Right ventricle myocardium inferior (tissue), 1 donor: ENCODE data around the gene NPAS4. TPM values are rescaled to one million over a fixed set of nuclear protein-coding genes. Genes with fewer than 3 reads are reported as not detected.
A peak's percentile ranks its signal among the peaks of the same experiment; 100 is the strongest.
"Not testable (repeated sequence)": the region's sequence is repeated elsewhere in the genome, so short reads cannot be mapped to it uniquely, and the experiment has no call there.

ENCODE experiments used
- ATAC-seq: fragments of 200-7000 bp; cut with Tn5 transposase; one replicate; pipeline ENCODE4 v1.9.1; 2020; ENCODE audit warnings: mild to moderate bottlenecking, moderate library complexity
- DNase-seq: peaks from one replicate; pipeline ENCODE4 v3.0.0; 2021; ENCODE audit errors: missing footprints
- intact Hi-C: fragments of 100-400 bp; cut with DNase I; formaldehyde crosslinking; loops from one replicate; pipeline ENCODE4 v1.11.0; 2022
- long read RNA-seq: library from polyadenylated mRNA; unstranded; transcript quantifications from one replicate; pipeline ENCODE4 v2.0.0, GENCODE V29; 2021
- total RNA-seq: library from RNA; stranded (reverse); fragmentation: NEBNext Ultra II Directional; extraction: Animal tissue kit (Norgen Biotek cat#: 25700); gene quantifications from one replicate; pipeline ENCODE4 v1.2.1, GENCODE V29; 2021
- donor health status: DM: no; HTN: yes; CAD: no; lungs with severe emphysema.

The NPAS4 gene
- total RNA-seq = not detected
- long read RNA-seq = 0 reads

GRCh38 chr11:66420671-66421476 lies at the start of gene NPAS4:
TSS of gene NPAS4 (plus strand) at chr11:66421035. CDS start at chr11:66421180, 145 bp downstream.
- intact Hi-C loops = no loop called here
- DNase-seq (no peak), ATAC-seq (no peak)

DNA sequence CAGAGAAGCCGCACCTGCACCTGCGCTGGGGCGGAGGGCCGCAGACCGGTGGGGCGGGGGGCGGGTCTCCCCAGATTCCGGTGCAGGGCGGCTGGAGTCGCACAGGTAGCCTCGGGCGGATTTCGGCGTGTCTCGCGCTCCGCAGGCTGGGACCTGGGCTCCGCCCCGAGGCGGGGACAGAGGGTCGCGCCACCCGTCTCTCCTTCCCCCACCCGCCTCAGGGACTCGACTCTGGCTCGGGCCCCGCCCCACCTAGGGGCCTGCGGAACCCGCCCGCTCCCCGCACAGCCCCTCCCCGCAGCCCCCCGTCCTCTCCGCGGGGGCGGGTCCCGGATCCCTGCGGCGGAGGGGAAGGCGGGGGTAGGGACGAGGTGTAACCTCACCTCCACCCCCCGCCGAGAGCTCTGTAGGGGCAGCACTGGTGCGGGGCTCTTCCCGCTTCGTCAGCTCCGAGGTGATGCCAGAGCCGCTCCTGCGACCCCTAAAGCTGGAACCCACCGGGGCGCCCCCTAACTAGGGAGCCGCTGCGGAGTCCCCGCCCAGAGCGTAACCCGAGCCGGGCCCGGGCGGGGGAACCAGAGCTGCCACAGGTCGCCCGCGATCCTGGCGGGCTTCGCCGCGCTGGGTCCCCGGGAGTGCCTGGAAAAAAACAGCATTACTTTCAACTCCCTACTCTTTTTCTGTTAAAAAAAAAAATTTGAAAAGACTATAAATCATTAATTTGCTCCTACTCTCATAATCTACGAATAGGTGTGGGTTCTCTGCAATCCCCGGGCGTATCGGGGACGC lies 49.0 kb upstream of the NPAS4 start, which contains the start of gene SLC29A2:
Gene SLC29A2, minus strand, starts transcription at position 134 of the 789 bp plus-strand sequence. CDS start 169 bp downstream, outside the sequence.
- DNase-seq = peak; percentile 76
- ATAC-seq = peak; percentile 82
- intact Hi-C loops = loop anchor here (2.0 kb wide), 1 partner anchor 23 kb away; no protein-coding TSS in a partner anchor

DNA sequence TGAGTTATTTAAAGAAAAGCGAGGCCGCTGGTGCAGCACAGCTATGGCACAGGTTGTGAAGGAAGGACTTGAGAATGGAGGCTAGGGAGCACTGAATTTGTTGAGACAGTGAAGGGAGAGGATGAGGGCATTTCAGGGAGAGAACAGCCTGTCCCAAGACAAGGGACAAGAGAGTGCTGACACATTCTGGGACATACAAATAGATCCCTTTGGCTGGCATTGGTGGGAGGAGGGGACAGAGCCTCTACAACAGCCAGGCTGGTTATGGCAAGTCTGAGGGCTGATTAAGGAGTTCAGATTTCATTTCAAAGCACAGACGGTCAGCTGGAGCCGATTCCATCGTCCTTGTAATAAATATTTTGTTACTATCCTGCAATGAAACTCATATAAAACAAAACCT lies 47.6 kb upstream of the NPAS4 start:
- DNase-seq = no peak
- peak; percentile 73 for ATAC-seq
- intact Hi-C loops = no loop called here

DNA sequence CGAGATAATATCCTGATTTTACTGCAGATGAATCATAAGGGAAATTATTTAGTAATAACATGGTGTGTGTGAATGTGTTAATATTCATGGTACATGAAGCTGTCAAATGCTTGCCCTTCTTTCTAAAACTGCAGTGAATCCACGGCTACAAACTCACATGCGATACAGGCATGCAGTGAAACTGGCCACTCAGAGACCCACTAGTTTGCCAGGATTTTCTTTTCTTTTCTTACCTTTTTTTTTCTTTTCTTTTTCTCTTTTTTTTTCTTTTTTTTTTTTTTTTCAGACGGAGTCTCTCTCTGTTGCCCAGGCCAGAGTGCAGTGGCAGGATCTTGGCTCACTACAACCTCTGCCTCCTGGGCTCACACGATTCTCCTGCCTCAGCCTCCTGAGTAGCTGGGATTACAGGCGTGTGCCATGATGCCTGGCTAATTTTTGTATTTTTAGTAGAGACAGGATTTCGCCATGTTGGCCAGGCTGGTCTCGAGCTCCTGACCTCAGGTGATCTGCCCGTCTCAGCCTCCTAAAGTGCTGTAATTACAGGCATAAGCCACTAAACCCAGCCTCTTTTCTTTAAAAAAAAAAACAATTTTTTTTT lies 47.0 kb upstream of the NPAS4 start:
- DNase-seq, ATAC-seq, intact Hi-C loops: not testable (repeated sequence)

GRCh38 chr11:66380264-66380663 lies 40.6 kb upstream of the NPAS4 start:
- DNase-seq, ATAC-seq, intact Hi-C loops: not testable (repeated sequence)

- intact Hi-C loops, DNase-seq, ATAC-seq: not testable (repeated sequence)
Measured at GRCh38 chr11:66384316-66384715, 36.5 kb upstream of the NPAS4 start.

DNA sequence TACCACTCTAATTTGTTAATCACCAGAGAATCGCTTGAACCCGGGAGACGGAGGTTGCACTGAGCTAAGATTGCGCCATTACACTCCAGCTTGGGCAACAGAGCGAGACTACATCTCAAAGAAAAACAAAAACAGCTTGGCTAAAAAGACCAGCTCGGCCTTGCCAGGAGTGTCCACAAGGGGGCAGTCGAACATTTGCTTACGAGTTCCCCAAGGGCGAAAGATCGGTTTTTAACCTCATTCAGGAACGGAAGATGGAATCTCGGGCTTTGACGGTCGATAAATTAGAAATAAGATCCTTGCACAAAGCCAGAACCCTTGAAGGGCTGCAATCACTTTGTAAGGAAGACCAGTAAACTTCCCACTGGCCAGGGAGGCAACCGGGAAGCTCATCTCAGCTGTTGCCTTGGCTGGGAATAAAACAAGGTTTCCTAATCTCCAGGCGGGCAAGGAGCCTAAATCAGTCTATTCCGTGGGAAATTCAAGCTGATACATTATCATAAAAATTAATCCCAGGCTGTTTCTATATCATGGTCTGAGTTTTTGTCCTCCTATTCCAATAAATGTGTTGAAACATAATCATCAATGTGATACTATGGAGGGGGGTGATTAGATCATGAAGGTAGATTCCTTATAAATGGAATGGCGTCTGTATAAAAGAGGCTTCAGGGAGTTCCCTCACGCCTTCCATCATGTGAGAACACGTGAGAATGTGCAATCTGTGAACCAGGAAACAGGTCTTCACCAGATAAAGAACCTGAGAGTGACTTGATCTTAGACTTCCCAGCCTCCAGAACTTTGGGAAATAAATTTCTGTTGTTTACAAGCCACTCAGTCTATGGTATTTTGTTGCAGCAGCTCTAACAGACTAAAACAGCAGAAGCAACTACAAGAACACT lies 34.4 kb upstream of the NPAS4 start:
- intact Hi-C loops = loop anchor here (5.0 kb wide), 1 partner anchor 39 kb away; the partner anchor contains the start of genes B4GAT1 and BRMS1
- ATAC-seq (peak; percentile 83), DNase-seq (peak; percentile 79)

- intact Hi-C loops = loop anchor here (1.0 to 5.0 kb wide), 2 partner anchors 42 to 77 kb away; partner anchors contain the start of genes B4GAT1 and BRMS1
- peak; percentile 56 for ATAC-seq
- no peak for DNase-seq
Measured at GRCh38 chr11:66388780-66389386, 32.0 kb upstream of the NPAS4 start.

DNA sequence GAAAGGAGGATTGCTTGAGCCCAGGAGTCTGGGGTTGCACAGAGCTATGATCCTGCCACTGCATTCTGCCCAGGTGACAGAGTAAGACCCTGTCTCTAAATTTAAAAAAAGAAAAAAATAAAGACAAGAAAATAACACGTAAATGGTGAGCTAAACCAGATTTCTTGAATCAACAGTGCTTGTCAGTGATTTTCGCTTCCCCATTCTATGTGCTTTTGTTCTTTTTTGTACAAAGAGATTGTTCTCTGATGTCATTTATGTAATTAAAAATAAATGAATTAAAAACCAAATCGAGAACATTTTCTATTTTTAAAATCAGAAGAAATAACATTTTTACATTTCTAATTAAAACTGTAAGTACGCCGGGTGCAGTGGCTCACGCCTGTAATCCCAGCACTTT lies 29.5 kb upstream of the NPAS4 start:
- ATAC-seq = no peak
- no peak for DNase-seq
- intact Hi-C loops = no loop called here

- intact Hi-C loops = no loop called here
- no peak for ATAC-seq
- DNase-seq = no peak
Measured at GRCh38 chr11:66393954-66394353, 26.9 kb upstream of the NPAS4 start.

DNA sequence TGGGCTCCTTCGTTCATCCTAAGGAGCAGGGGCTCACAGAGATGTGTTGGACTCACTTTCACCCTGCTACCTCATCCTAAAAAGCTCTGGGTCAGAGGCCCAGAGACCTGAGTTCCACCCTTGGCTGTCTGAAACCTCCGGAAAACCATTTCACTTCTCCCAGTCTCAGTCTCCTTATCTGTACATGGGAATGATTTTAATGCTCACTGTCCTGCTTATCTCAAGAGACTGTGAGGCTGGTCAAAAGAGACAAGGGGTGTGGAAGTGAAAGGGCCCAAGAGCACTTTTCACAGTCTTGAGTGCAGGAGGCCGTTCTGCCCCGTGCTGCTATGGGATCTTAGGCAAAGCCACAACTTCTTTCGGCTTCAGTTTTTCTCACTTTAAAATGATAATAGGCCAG lies 13.2 kb upstream of the NPAS4 start:
- no peak for DNase-seq
- intact Hi-C loops = loop anchor here (1.0 to 5.0 kb wide), 3 partner anchors 23 to 425 kb away; no protein-coding TSS in a partner anchor
- no peak for ATAC-seq

- intact Hi-C loops = loop anchor here (1.0 to 5.0 kb wide), 3 partner anchors 22 to 424 kb away; no protein-coding TSS in a partner anchor
- peak; percentile 94 for DNase-seq
- peak; percentile 92 for ATAC-seq
Measured at GRCh38 chr11:66408488-66409214, 12.2 kb upstream of the NPAS4 start.

DNA sequence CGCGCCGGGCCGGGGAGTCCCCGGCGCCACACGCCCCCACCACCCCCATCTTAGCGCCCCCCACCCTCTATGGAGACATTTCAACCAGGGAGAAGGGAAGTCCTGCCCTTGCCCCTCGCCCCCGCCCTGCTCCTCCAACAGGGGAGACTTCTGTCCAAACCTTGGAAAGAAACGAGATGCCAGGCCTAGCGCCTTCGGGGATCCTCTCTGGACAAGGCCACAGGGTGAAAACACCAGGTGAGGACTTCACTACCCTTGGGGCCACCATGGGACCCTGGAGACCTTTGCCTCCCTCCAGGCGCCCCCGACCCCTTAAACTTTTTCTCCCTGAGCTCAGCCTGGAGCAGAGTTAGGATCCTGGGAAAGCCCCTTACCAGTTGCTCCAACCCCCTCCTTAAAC lies 11.6 kb upstream of the NPAS4 start:
- ATAC-seq = no peak
- no peak for DNase-seq
- intact Hi-C loops = loop anchor here (5.0 kb wide), 1 partner anchor 423 kb away; no protein-coding TSS in a partner anchor

DNA sequence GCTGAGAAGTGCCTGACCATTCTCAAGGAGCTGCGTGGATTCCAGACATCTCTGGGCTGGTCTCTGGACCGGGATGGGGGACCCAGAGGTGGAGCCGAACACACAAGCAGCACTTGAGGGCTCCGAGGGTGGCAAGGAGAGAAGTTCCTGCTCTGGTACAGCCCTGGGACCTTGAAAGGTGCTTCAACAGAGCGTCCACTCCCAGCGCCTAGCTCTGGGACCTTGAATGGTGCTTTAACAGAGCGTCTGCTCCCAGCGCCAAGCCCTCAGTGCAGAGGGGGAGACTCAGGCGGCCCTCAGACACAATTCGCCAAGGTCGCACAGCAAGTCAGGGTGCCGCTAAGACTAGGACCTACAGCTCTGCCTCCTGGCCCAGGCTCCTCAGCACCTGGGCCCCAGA lies 10.6 kb upstream of the NPAS4 start:
- ATAC-seq (no peak), DNase-seq (no peak)
- intact Hi-C loops = no loop called here

- no peak for DNase-seq
- no peak for ATAC-seq
- intact Hi-C loops = no loop called here
Measured at GRCh38 chr11:66411323-66411722, 9.5 kb upstream of the NPAS4 start.

DNA sequence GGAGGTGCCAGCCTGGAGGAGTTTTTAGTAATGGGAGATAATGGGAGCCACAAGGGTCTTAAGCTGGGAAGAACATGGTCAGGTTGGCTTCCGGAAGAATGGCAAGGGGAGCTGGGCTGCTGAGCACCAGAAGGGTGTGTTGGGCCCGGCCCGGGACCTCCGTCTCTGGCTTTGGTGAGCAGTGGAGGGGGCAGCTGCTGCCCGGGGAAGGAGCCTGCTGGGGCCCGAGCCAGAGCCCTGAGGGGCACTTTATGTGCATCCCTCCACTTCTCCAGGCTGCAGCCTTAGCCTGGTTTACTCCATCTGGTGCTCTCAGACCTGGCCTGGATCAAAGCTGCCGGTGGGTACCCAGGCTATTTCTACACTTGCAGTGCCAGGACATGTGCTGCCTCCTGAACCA lies 8.7 kb upstream of the NPAS4 start:
- DNase-seq (no peak), ATAC-seq (no peak)
- intact Hi-C loops = no loop called here

DNA sequence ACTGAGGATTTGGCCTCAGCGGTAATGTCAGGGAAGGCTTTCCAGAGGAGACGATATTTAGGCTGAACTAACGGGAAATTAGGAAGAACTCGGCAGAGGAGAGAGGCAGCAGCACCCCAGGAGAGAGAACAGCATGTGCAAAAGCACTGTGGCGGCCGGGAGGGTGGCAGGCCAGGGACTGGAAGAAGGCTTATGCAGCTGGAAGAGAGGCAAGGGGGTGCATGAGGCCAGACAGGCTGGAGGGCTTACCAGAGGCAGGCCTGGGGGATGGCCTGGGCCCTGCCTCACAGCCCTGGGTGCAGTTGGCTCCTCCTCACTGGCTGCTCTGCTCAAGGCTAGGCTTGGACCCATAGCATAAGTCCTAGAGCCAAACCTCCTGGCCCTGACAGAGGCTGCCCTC lies 7.7 kb upstream of the NPAS4 start:
- intact Hi-C loops = no loop called here
- no peak for DNase-seq
- ATAC-seq = no peak
